Body of pancreas (tissue), 4 donors: ENCODE measurements around the gene ME3.

Source experiments
- CTCF ChIP-seq, 7 experiments: fragments of 450-650 bp in 4 of 7; fragments of 200-600 bp in 3 of 7; sonication (generic) in 3 of 7; IDR thresholded peaks; one replicate each; pipeline ENCODE4 v1.5.1; 2016 to 2019; ENCODE audit warnings: antibody characterized with exemption in 7 of 7
- POLR2A ChIP-seq, 3 donors: fragments of 450-650 bp; IDR thresholded peaks; one replicate each; pipeline ENCODE4 v1.6.1; 2016; ENCODE audit warnings: antibody characterized with exemption in 3 of 3, mild to moderate bottlenecking in 2 of 3

- TF ChIP-seq CTCF (IDR thresholded peaks at IDR 0.05) (no peak), POLR2A (IDR thresholded peaks at IDR 0.05) (no peak)
Observed at GRCh38 chr11:86443415-86443814, 229.0 kb downstream of the ME3 start.
